AG08396 (cell line): ENCODE data around the gene STIP1.

ENCODE experiments used
- DNase-seq: peaks from one replicate; pipeline ENCODE4 v3.0.0; 2012; ENCODE audit warnings: low spot score, mixed read lengths

STIP1 gene

GRCh38 chr11:64251016-64251752 lies 65.2 kb downstream of the STIP1 start, which contains the start of gene PLCB3:
PLCB3 (plus strand) TSS chr11:64251530; CDS start chr11:64251650, 120 bp downstream.
- peak; percentile 92 for DNase-seq

- no peak for DNase-seq
Measured at GRCh38 chr11:64251753-64252002, 65.7 kb downstream of the STIP1 start.

GRCh38 chr11:64252003-64252872 lies 66.3 kb downstream of the STIP1 start:
- DNase-seq, result peak; percentile 78

GRCh38 chr11:64253043-64253442 lies 67.1 kb downstream of the STIP1 start:
- no peak for DNase-seq

- DNase-seq, result peak; percentile 57
Measured at GRCh38 chr11:64253481-64253880, 67.5 kb downstream of the STIP1 start.
